HG02840 (cell line): ENCODE measurements around the gene SLC17A2.

Experiments used
- ATAC-seq: cut with Tn5 transposase; IDR thresholded peaks from one replicate; pipeline ENCODE4 v1.9.1; 2021; ENCODE audit warnings: mild to moderate bottlenecking, moderate library complexity, moderate number of reproducible peaks; ENCODE audit not compliant: unreplicated experiment, low FRiP score

The SLC17A2 gene

GRCh38 chr6:25889877-25890853, 40.3 kb downstream of the SLC17A2 start:
- no peak for ATAC-seq

GRCh38 chr6:25888626-25889025, 41.9 kb downstream of the SLC17A2 start:
- ATAC-seq = no peak

- no peak for ATAC-seq
Observed at GRCh38 chr6:25886066-25886465, 44.4 kb downstream of the SLC17A2 start.

GRCh38 chr6:25883991-25884390, 46.5 kb downstream of the SLC17A2 start:
- ATAC-seq = no peak

- no peak for ATAC-seq
Observed at GRCh38 chr6:25883536-25883935, 47.0 kb downstream of the SLC17A2 start.

- no peak for ATAC-seq
Observed at GRCh38 chr6:25882051-25882496, 48.4 kb downstream of the SLC17A2 start.

GRCh38 chr6:25880601-25881000, 49.9 kb downstream of the SLC17A2 start:
- no peak for ATAC-seq

- no peak for ATAC-seq
Observed at GRCh38 chr6:25878721-25879322, 51.7 kb downstream of the SLC17A2 start.

GRCh38 chr6:25875926-25876602, 54.4 kb downstream of the SLC17A2 start:
- ATAC-seq = no peak

- no peak for ATAC-seq
Observed at GRCh38 chr6:25875563-25875905, 55.0 kb downstream of the SLC17A2 start.

- ATAC-seq = no peak
Observed at GRCh38 chr6:25874822-25875562, 55.5 kb downstream of the SLC17A2 start.

- no peak for ATAC-seq
Observed at GRCh38 chr6:25874118-25874517, 56.4 kb downstream of the SLC17A2 start, which contains the start of gene SLC17A3. SLC17A3 (minus strand) TSS chr6:25874243; CDS start chr6:25868387, 5,856 bp downstream.

GRCh38 chr6:25872814-25873213, 57.7 kb downstream of the SLC17A2 start:
- ATAC-seq = no peak

- no peak for ATAC-seq
Observed at GRCh38 chr6:25869840-25870239, 60.7 kb downstream of the SLC17A2 start.

- no peak for ATAC-seq
Observed at GRCh38 chr6:25868436-25869183, 61.9 kb downstream of the SLC17A2 start.

GRCh38 chr6:25866011-25866410, 64.5 kb downstream of the SLC17A2 start:
- ATAC-seq = no peak

GRCh38 chr6:25863360-25863759, 67.1 kb downstream of the SLC17A2 start:
- no peak for ATAC-seq
